CD4-positive, alpha-beta T cell treated with Interferon gamma for 1 hour (primary cell): ENCODE data around the gene UBE2M.
"Not testable (repeated sequence)": the region's sequence is repeated elsewhere in the genome, so short reads cannot be mapped to it uniquely, and the experiment has no call there.

ENCODE experiments used
- DNase-seq: peaks from one replicate; pipeline ENCODE4 v3.0.0-alpha.2; 2020

UBE2M gene

DNA sequence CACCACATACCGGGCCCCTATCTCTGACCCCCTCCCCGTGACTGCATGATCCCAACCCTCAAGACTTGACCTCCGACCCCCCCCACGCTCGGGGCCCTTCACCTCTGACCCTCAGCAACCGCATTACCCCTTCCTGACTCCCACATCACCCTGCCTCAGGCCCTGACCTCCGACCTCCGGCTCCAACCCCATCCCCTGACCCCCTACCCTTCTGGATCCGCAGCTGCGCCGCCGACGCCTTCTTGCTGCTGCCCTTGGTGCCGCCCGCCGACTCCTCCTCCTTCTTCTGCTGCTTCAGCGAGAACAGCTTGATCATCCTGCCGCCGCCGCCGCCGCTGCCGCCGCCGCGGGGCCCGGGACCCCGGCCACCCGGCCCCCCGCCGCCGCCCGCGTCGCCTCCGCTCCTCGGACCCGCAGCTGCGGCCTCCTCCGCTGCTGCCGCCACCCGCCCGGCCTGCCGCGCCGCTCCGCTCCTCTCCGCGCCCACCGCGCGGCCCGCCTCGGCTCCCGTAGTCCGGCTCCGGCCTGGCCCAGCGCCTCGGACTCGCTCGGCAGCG lies at the start of gene UBE2M:
Gene UBE2M (minus strand): TSS at position 546 of the 557 bp plus-strand sequence. CDS start 230 bp downstream, at position 316.
- DNase-seq: peak; percentile 60

DNA sequence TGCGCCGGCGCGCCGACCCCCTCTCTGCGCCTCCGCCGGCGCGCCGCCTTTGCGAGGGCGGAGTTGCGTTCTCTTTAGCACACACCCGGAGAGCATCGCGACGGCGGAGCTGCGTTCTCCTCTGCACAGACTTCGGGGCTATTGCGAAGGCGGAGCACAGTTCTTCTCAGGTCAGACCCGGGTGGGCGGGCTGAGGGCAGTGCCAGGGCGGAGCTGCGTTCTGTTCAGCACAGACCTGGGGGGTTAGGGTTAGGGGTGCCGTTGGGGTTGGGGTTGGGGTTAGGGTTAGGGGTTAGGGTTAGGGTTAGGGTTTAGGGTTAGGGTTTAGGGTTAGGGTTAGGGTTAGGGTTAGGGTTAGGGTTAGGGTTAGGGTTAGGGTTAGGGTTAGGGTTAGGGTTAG lies 48.8 kb upstream of the UBE2M start:
- DNase-seq: not testable (repeated sequence)

DNA sequence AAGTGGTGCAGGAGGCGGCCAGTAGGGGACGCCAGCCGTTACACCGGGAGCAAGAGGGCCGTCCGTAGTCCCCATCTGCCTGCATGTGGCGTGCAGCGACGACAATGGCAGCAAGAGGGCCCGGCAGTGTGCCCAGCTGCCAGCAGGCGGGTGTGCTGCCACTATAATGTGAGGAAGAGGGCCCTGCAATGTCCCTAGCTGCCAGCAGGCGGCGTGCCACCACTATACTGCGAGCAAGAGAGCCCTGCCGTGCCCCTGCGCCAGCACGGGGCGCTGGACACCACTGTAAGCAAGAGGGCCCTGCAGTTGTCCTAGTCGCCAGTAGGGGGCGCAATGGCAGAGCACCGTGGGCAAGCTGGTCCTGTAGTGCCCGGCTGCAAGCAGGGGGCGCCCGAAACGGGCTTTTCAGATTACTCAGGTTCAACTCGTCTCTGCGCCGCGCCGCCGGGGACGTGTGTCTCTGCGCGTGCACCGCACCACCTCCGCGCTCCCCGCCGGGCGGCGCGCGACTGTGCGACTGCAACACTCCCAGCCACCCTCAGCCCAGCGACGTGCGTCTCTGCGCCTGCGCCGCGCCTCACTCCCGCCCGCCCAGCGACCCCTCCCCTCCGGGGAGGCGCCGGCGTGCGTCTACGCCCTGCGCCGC lies 48.0 kb upstream of the UBE2M start:
- DNase-seq: not testable (repeated sequence)

DNA sequence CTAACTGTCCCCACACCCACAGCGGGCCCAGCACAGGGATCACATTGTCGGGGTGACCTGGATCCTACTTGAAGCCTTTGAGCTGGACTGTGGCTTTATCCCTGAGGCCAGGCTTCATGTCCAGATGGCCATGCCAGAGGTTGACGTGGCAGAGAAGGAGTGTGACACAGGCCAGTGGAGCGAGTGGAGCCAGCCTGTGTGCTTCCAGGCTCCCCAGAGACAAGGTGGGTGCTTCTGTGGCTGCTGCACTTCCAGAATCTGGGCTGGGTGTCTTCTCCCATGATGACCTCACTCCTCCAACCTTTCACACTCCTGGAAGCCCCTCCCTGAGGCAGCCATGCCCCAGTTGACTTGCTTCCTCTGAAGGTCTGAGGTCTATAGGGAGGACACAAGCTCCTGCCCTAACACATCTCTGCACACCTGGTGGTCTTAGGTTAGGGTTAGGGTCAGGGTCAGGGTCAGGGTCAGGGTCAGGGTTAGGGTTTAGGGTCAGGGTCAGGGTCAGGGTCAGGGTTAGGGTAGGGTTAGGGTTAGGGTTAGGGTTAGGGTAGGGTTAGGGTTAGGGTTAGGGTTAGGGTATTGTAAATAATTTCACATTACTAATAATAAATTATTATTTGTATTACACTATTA lies 27.8 kb upstream of the UBE2M start:
- no peak for DNase-seq

DNA sequence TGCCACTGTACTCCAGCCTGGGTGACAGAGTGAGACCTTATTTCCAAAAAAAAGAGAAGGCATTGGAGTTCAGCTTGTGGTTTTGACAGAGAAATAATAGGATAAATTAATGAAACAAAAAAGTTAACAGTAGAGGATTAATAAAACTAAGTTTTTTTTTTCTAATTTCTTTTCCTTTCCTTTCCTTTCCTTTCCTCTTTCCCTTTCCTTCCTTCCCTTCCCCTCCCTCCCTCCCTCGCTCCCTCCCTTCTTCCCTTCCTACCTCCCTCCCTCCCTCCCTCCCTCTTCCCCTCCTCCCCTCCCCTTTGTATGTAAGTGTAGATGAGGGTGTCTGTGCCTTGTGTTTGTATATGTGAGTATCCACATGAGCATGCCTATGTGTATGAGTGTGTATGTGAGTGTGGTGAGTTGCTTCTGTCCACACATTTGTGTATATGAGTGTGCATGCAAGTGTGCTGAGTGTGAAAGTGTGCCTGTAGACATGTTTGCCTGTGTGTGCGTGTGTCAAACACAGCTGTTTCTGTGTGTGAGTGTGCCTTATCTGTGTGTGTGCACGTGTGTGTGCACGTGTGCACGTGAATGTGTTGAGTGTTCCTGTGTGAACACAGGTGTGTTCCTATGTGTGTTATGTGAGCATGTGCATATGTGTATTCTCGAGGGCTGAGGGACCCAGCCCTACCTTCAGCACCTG lies 27.2 kb upstream of the UBE2M start:
- no peak for DNase-seq

DNA sequence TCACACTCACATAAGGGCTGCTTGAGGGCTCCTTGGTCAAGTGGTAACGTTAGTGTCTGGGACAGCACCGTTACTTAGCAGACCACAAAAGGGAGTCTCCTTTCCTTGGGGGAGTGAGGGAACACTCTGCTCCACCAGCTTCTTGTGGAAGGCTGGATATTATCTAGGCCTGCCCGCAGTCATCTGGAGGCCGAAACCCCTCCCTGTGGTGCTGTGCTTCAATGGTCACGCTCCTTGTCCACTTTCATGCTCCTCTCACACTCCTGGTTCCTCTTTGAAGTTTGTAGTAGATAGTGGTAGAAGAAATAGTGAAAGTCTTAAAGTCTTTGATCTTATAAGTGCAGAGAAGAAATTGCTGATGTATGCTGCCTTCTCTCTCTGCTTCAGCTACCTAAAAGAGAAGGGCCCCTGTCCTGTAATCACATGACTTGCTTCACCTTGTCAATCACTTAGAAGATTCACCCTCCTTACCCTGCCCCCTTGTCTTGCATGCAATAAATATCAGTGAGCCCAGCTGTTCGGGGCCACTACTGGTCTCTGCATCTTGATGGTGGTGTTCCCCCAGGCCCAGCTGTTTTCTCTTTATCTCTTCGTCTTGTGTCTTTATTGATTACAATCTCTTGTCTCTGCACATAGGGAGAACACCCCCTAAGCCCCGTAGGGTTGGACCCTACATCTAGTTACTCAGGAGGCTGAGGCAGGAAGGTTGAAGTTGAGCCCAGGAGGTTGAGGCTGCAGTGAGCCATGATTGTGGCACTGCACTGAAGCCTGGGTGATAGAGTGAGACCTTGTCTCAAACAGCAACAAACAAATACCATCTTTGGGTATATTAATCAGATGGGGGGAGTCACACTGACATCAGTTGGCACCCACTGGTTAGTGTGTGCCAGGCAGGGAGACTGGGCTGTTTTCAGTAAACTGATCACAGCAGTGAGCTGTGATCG lies 26.4 kb upstream of the UBE2M start:
- no peak for DNase-seq

DNA sequence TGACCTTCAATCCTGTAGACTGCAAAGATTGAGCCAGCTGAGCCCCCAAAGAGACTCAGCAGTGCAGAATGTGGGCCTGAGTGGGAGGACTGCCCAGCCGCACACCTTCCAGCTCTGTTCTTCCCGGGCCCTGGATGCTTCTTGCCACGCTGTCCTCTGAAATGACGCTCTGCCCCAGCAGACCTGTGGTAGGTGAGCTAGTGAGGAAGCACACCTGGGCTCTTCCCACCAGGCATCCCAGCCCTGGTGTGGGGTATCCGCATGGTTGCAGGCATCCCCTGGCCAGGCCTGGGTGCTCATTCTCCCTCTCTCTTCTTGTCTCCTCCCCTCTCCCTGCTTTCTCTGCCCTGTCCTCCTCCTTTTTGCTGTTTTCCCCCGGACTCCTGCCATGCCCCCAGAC lies 24.6 kb upstream of the UBE2M start:
- DNase-seq: no peak

DNA sequence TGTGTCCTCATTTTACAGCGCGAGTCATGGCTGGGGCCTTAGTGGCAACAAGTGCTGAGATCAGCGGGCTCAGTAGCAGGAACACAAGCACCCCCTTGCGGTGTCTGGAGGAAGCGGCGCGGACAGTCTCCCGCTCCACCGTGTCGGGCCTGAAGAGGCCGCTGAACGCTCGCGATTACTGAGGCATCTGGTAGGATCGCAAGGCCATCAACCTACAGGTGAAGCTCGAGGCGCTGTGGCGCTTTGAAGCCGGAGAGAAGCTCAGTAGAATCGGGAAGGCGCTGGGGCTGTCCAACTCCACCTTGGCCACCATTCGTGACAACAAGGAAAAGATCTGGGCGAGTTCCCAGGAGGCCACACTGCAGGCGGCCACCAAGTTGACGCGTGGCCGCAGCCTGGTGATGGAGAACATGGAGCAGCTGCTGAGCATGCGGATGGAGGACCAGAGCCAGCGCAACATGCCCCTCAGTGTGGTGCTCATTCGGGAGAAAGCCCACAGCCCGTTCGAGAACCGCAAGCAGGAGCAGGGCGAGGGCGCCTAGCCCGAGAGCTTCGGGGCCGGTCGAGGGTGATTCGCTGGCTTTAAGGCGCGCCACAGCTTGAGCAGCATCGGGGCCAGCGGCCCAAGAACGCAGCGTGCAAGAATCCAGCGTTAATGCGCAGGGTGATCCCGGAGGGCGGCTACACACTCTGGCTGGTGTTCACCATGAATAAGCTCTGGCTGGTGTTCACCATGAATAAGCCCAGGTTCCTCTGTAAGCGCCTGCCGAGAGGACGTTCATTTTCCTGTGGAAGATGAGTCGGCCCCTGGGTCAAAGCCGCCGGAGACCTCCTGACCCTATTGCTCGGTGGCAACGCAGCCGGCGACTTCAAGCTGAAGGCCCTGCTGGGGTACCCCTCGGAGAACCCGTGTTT lies 23.1 kb upstream of the UBE2M start:
- DNase-seq: peak; percentile 89

DNA sequence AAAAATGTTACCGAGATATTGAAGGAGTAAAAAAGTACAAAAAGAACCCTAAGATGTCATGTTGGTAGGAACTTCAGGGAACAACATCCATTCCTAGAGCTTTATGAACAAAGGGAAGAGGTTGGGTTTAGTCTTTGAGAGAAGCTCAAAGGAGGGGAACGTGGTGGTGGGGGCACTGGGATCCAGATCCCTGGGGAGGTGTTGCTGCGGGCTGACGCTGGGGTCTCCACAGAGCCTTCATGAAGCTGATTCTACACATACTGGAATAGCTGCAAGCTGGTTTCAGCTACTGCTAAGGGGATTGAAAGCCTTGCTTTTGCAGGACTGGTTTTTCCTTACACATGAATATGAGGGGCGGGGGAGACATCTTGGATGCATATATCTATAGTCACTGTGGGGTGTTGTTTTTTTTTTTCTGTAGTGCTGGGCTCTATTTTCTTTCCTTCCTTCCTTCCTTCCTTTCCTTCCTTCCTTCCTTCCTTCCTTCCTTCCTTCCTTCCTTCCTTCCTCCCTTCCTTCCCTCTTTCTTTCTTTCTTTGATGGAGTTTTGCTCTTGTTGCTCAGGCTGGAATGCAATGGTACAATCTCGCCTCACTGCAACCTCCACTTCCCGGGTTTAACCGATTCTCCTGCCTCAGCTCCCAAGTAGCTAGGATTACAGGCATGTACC lies 21.2 kb upstream of the UBE2M start:
- DNase-seq: no peak

DNA sequence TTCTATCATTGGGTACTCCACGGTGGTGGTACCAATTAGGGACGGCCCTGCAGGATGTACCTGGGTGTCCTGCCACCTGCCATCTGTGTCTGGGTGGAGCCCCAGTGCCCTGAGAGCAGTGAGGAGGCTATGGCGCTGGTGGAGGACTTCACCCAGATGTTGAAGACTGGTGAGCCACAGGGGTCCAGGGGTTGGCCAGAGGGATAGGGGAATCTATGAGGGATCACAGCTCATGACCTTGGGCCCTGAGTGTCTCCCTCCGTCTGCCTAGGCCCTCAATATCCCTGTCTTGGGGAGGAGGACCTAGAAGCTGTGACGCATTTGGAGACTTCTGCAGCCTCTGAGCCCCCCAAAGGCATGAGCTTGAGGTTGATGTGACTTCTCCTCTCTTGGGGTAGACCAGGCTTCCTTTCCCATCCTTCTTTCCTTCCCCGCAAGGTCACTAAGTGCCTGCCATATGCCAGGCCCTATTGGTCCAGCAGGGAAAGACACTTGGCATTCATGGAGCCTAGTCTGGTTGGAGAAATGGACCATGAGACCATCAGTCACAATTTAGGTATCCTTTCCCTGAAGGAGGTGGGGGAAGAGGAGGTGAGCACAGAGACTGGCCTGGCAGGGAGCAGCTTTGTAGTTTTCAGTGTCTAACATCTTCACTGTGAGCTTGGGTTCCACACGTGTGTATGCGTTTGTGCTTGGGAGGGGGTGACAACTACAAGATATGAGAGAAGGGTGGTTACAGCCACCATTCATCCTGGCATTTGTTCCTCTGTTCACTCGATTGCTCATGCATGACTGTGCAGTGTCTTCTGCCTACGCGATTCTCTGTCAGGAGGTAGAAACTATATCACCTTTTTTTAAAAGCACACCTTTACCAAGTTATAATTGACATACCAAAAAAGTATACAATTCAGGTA lies 19.9 kb upstream of the UBE2M start:
- DNase-seq: no peak

DNA sequence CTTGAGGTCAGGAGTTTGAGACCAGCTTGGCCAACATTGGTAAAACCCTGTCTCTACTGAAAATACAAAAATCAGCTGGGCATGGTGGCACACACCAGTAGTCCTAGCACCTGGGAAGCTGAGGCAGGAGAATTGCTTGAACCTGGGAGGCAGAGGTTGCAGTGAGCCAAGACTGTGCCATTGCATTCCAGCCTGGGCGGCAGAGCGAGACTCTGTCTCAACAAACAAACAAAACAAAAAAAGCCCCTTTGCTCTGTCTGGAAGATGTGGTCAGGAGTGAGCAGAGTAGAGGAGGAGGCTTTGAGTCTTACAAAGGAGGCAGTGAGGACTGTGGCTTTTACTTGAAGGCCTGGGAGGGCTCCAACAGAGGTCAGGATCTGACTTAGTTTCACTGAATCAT lies 19.2 kb upstream of the UBE2M start:
- DNase-seq: not testable (repeated sequence)

DNA sequence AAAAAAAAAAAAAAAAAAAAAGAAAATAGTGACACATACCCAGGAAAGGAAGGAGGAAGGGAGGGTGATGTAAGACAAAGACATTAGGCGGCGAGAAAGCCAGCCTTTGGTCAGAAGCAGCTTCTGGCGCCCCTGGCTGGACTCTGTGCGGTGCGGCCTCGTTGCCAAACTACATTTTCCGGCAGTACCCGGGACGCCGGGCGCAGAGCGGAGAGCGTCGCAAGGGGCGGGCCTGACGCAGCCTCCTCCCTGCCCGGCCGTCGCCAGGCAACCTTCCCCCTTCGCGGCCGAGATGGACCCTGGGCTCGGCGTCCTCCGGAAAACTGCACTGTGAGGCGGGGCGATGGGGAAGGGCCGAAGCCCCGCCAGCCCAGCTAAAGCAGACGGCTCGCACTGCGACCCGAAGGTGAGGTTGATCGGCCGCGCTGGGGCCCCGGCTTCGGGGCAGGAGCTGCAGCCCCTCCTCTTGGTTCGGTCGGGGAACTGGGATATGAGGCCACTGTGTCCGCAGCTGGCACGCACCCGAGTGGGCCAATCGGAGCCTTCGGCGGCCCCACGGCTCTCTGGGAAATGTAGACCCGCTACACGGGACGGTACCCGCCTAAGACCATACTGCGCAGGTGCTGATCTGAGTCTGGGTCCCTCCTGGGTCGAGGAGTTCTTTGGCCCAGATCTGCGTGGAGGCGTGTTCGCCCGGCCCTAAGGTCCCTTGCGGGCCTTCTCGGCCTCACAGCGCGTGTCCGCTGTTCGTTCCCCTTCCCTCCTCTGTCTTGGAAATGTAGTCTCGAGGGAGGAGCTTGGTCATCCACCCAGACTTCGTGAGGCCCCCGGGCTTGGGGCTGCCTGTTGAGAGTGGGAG lies 17.0 kb upstream of the UBE2M start:
- DNase-seq: peak; percentile 87

DNA sequence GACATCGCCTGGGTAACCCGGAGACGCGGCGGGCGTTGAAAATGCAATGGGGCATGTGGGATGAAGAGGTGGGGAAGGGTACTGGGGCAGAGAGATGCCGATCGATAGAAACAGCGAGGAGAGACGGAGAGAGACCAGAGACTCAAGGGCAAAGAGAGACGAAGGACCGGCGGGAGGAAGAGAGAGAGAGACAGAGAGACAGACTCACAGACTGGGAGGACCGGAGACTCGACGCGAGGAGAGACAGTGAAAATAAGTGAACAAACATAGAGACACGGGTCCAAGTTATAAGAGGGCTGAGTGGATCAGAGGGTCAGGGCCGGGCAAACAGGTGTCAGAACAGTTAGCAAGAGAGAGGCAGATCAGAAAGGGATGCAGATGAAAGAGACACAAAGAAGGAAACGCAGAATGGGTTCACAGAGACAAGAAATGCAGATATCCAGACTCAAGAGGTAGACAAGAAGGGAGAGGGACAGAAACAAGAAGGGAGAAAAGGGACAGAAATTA lies 15.3 kb upstream of the UBE2M start:
- no peak for DNase-seq

DNA sequence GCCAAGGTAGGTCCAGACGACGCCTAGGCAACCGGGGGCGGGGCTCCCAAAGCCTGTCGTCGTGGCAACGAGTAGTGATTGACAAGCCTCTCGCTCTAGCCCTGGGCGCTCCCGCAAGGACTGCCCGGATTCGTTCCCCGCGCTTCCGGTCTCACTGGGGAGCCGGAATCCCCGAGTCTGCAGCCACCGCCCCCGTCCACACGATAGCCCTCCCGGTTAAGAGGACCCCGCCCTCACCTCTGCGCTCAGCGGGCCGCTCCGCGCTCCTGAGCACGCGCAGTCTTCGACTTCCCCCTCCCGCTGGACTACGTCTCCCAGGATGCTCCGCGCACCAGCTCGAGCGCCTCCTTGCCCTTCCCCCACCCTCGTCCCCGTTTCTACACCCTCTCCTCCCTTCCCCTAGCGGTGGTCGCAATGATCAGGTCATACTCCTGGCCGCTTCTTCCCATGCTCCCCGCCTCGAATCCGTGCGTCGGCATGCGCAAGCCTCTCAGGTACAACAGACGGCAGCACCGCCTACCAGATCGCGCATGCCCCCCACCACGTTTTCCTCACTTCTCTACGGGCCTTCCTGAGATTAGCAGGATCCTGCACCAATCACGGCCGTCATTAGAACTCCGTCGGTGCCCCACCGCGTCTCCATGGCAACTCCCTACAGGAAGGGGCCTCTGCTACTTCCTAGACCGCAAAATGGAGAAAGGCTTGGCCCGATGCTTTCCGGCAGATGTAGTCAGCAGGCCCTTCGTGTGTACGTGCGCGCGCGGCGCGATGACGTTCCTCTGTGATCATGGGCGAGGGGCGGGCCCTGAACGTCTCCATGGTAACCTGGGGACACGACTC lies 14.6 kb upstream of the UBE2M start, which contains the start of gene MZF1:
Gene MZF1 (minus strand): TSS at position 518 of the 840 bp plus-strand sequence. CDS start 1,946 bp downstream, outside the sequence.
- DNase-seq: peak; percentile 100

DNA sequence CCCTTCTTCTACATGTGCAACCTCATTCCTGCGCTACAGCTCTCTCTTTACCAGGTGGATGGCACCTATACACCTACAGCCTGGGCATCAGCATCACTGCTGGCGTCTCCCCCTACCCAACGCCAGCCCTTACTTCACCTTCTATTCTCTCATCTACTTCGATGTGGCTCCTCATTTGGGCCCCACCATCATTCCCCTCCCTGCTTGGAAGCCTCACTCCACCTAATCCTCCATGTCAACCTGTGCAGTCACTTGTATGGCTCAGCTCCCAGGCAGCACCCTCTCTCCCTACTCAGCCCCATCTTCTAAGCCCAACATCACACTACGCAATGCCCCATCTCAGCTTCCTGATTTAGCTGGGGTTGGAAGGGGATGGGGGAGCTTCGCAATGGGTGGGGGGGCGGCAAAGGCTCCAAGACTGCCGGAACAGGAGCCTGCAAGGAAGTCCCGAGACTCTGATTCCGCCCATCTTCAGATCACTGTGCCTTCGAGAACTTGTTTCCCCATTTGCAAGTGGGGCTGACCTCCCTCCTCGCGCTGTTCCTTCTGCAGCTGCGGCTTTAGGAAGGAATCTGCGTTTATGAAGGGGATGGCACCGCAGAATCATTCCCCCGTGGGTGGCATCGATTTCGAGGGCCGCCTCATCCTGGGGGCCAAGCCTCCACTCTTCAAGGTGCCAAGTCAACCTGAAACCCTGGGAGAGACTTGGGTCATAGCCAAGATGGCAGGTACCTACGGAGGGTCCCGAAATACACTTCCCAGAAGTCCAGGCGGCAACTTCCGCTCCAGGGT lies 13.8 kb upstream of the UBE2M start:
- no peak for DNase-seq

DNA sequence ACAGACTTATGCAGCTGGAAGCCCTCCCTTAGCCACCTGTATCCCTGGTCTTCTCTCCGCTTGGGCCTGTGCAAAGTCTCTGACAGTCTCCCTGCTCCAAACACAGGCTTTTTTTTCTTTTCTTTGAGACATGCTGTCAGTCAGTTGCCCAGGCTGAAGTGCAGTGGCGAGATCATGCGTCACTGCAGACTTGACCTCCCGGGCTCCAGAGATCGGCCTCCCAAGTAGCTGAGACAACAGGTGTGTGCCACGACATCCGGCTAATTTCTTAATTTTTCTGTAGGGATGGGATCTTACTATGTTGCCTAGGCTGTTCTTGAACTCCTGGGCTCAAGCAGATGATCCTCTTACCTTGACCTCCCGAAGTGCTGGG lies 13.2 kb upstream of the UBE2M start:
- DNase-seq: no peak
